Measurements from ENCODE around the gene GMDS.

GMDS gene

DNA sequence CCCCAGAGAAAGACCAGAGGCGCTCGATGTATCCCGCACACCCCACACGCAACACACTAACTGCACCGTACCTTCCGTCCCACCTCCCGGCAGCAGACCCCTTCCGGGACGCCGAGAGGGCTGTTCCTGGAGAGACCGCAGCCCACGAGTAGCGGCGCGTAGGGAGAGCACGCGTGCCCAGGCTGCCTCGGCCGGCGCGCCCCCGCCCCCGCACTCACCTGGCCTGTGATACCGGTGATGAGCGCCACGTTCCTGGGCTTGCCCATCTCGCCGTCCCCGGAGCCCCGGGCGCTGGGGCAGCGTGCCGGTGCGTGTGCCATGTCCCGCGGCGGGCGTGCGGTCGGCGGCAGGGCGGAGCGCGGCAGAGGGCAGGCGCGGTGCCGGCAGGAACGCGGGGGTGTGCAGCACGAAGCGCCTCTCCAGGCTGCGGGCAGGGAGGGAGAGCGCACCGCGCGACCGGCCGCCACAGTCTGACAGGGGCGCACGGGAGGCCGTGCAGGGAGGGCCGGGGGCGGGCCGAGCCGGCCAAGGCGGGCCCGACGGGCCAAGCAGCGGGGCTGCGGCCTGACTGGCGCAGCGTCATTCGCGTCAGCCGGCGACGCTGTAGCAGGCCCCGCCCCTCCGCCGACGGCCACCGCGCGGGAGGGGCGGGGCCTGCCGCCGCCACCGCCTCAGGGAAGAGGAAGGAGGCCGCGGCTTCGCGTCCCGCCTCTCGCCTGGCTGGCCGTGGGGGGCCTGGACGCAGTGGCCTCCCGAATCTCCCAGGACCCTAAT, at the start of gene GMDS:
TSS of gene GMDS (minus strand) at position 503 of the 774 bp plus-strand sequence.
- peak; percentile 91 for DNase-seq
- in situ Hi-C loops (cut with MboI; ENCODE audit: low pct_unique_long_range_greater_than_20kb, low sequenced_read_pairs), result no loop called here

DNA sequence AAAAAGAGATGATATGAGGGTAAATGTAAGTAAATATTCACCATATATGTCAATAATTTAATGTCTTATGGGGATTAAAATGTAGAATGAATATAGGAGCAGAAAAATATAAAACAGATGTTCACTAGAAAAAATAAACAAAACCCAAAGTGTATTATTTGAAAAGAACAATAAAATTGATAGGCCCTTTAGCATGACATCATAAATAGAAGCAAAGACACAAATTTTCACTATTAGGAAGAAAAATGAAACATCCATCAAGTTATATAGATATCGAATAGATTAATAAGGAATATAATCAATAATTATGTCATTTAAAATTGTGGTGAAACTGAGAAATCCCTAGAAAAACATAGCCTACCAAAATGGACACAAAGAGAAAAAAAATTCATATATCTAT, 40.1 kb upstream of the GMDS start:
- no peak for DNase-seq
- in situ Hi-C loops (cut with MboI; ENCODE audit: low pct_unique_long_range_greater_than_20kb, low sequenced_read_pairs), result no loop called here

DNA sequence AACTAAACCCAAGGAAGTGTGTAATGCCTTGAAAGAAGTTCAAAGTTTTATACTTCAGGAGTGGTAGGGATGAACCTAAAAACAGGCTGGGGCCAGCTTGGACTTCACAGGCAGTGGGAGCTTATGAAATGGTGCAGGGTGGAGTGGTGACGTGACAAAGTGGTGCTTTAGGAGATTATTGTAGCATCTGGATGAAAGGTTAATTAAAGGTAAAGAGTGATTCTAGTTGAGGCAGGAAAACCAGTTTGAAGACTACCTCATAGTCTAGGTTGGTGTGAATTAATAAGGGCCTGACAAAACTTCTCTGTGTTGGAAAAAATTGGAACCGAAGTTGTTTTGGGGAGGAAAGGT, 30.5 kb upstream of the GMDS start:
- in situ Hi-C loops (cut with MboI; ENCODE audit: low pct_unique_long_range_greater_than_20kb, low sequenced_read_pairs), result no loop called here
- no peak for DNase-seq

DNA sequence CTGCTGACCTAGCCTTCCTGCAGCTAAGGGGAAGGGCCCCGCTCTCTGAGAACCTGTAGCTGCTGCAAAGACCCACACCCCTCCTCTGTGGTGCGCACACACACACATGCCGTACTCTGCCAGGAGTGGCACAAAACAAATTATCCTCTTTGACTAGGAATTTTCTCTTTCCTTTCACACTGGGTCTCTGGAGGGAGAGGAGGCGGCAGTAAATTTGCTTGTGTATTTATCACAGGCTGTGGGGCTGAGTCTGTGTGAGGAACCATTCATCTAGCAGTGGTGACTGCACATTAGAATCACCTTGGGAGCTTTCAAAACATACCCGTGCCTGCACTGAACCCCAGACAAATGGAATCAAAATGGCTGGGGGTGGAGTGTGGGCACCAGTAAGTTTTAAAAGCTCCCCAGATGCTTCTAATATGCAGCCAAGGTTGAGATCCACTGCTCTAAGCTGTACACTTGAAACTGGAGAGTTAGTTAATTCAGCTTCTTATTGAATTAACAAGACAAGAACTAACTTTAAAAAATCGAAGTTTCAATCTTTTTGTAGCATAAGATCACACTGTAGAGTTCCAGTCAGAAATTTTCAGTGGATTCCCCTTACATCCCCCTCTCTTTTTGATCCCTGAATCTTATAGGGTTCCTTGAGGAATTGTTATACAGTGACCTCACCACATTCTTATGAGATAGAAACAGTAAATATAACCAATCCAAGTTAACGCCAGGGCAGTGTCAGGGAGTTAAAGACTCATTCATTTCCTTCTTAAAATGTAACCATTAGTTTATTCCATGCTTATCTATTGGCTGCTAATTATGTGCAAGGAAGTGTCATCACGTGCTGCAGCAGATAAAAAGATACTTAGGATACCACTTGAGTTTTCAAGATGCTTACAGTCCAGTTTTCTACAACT, 29.8 kb upstream of the GMDS start:
- DNase-seq, result no peak
- in situ Hi-C loops (cut with MboI; ENCODE audit: low pct_unique_long_range_greater_than_20kb, low sequenced_read_pairs), result no loop called here

DNA sequence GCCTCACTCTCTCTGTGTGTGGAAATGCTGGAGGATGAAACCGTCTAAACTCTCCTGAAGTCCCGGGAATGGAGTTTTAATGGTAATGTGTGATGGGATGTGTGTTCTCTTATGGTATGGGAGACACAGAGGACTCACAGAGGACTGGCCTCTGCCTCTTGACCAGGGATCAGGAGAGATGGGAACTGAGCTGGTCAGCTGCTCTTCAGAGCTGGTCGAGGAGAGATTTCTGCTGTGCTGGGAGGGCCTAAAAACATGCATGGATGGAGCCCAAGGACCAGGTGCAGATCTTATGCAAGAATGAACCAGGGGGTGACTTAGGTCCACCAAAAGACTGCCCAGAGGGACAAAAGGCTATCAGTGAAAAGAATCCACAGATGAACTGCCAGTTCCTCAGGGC, 27.3 kb upstream of the GMDS start:
- no peak for DNase-seq
- in situ Hi-C loops (cut with MboI; ENCODE audit: low pct_unique_long_range_greater_than_20kb, low sequenced_read_pairs), result no loop called here

DNA sequence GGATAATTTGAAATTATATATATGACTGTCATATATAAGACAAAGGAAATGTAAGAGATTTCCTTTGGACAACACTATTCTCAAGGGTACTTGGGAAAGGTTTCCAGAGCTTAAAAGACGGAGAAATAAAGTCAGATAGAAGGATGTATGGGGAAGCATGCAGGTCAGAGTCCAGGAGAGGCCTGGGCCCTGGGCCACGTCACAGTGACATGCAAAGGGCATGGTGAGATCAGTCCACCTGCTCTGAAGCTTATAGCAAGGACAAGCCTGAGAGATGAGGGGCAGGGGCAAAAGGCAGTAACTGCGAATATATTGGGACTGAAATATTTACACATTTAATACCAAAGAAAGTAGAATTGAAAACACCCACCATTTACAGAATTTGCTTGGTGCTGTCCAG, 24.6 kb upstream of the GMDS start:
- in situ Hi-C loops (cut with MboI; ENCODE audit: low pct_unique_long_range_greater_than_20kb, low sequenced_read_pairs), result no loop called here
- DNase-seq, result no peak

DNA sequence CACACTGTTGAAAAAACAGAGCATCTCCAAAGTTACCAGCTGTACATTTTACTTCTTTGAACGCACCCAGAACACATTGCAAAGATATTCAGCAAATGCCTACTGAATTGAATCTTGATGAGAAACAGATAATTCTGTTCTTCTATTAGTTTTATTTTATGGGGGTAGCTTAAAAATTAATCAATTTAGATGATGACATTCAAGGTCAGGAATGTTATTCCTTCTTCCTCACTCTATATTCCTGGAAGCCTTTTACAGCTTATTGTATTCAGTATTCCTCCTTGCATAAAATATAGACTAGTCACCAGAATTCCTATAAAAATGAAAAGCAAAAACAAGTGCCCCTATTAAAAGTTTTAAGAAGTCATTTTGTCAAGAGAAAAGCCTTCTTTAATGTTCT, 21.4 kb upstream of the GMDS start:
- DNase-seq, result no peak
- in situ Hi-C loops (cut with MboI; ENCODE audit: low pct_unique_long_range_greater_than_20kb, low sequenced_read_pairs), result no loop called here

DNA sequence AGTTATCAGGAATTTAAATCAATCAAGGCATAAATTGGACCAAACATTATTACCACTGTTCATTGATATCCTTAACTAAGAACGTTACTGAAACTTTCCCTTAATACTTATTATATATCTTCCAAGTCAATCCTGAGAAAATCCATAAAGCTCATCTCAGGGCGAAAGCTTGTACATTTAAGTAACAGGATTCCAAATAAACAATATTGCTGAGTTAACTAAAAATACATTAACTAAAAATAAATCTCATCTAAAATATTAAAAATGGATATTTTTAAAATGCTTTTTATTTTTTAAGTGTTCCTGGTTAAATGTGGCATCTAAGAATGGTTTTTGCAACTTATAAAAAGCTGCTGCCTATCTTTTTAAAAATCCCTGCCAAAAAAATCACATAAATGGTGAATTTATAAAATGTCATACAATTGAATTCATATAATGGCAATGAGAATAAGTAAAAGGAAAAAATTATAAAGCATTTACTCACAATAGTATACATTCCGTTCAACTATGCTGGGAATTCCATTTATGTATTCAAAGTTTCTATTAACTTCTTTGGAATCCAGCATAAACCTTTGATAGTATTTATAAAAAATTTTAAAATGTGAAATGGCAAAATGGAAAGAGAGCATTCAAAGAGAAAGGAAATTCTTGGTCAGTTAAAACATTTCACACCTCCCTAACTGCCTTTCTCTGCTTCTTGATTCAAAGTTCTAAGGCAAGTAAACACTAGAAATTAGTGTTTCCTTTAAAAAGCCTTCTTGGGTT, 20.8 kb upstream of the GMDS start:
- in situ Hi-C loops (cut with MboI; ENCODE audit: low pct_unique_long_range_greater_than_20kb, low sequenced_read_pairs), result no loop called here

DNA sequence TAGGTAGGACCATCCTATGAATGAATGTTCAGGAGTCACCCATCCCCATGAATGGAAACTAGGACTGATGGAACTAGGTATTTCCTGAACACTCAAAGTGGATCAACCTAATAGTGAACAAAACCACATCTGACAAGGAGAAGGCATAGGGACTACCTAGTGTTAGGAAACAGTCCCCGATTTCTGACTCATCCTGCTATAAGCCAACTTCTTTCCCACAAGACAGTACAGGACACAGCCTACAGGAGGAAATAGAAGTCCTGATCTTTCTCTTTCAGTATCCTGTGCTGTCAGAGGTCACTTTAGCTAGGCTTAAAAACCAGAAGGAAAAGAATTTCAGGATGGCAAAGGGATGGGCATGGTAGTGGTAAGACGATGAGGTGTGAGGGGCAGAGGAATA, 19.5 kb upstream of the GMDS start:
- in situ Hi-C loops (cut with MboI; ENCODE audit: low pct_unique_long_range_greater_than_20kb, low sequenced_read_pairs), result no loop called here
- DNase-seq, result no peak

More for the DNA sequence above, 20.8 kb upstream of the GMDS start:
- no peak for DNase-seq

DNA sequence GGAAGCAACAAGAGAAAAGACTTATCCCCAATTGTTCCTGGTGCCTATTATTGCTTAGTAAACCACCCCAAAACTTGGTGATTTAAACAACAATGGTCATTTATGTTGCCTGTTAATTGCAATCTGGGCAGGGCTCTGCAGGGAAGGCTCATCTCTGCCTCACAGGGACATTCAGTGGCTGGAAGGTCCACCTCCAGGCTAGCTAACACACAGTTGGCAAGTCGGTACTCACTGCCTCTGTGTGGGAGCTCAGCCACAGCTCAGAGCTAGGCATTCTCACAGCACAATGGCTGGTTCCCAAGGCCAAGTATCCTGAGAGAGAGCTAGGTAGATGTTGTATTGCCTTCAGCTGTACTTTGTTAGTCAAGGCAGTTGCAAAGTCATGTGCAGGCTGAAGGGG, 18.5 kb upstream of the GMDS start:
- in situ Hi-C loops (cut with MboI; ENCODE audit: low pct_unique_long_range_greater_than_20kb, low sequenced_read_pairs), result no loop called here
- no peak for DNase-seq

DNA sequence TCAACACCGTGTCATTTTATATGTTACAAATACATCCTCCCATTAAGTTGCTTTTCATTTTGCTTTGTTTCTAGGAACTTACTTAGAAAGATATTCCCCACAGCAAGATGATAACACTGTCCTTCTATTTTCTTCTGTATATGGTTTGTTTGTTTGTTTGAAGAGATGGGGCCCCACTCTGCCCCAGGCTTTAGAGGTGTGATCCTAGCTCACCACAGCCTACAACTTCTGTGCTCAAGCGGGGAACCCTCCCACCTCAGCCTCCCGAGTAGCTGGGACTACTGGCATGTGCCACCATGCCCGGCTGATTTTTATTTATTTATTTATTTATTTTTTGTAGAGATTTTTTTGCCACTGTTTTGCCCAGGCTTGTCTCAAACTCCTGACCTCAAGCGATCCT, 14.2 kb upstream of the GMDS start:
- in situ Hi-C loops (cut with MboI; ENCODE audit: low pct_unique_long_range_greater_than_20kb, low sequenced_read_pairs), result no loop called here
- DNase-seq, result no peak

DNA sequence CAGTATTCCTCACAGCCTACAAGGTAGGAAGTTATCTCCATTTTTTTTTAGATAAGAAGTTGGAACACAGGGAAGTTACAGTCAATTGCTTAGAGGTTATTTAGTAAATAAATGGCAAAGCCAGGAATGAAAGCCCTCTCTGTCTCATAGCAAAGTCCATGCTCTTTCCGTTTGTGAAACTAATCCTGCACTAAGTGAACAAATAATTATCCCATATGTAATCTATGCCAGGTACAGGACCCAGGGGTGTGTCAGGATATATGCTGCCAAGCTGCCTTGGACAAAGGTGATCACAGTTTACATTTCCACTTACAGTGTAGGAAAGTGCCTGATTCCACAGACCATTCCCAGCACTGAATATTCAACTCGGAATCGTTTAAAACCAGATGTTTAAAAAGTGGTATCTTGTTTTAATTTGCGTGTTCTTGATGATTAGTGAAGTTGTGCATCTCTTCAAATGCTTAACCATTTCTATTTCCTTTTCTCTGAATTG, 13.6 kb upstream of the GMDS start:
- in situ Hi-C loops (cut with MboI; ENCODE audit: low pct_unique_long_range_greater_than_20kb, low sequenced_read_pairs), result no loop called here
- DNase-seq, result no peak

DNA sequence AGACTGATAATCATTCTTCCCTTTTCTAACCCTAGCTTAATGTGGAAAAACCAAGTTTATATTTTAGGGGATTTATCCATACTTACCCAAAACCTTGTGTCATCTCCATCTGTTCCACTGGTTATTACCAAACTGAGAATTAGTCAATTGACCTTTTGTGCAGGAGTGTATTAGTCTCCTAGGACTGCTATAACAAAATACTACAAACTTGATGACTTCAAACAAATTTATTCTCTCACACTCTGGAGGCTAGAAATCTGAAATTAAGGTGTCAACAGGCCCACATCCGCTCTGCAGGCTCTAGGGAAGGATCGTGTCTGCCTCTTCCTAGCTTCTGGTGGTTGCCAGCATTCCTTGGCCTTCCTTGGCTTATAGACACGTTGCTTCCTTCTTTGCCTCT, 12.7 kb upstream of the GMDS start:
- no peak for DNase-seq

DNA sequence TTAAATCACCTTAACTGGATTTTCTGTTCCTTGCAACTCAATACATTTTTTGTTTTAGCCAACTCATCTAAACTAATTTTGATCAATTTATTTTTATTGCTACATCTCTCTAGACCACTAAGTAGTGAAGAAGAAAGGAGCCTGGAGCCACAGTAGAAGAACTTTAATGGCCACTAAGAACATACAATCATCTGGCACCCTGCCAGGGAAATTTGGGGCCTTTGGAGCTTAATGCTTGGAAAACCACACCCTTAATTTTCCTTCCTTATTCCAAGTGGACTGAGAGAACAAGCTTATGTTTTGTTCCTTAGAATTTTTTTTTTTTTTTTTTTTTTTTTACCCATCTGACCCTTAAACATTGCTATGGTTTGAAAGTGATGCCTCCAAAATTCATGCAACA, 12.0 kb upstream of the GMDS start:
- in situ Hi-C loops (cut with MboI; ENCODE audit: low pct_unique_long_range_greater_than_20kb, low sequenced_read_pairs), result no loop called here
- DNase-seq, result no peak

More for the DNA sequence above, 12.7 kb upstream of the GMDS start:
- in situ Hi-C loops (cut with MboI; ENCODE audit: low pct_unique_long_range_greater_than_20kb, low sequenced_read_pairs), result no loop called here

DNA sequence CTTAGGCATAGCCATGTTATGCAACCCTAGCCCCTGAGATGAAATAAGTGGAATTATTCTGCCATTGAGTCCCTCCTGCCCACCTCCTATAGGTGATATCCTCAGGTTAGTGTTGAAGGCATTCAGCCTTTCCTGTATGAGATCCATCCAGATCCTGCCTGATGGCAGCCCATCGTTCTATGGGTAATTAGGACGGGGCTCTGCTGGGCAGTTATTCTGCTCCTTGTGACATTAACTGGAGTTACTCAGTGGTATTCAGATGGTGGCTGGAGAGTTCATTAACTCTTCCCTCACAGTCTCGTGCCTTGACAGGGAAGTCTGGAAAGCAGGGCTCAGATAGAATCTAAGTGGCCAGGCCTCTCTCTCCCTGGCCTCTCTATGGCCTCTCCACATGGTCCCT, 9.3 kb upstream of the GMDS start:
- in situ Hi-C loops (cut with MboI; ENCODE audit: low pct_unique_long_range_greater_than_20kb, low sequenced_read_pairs), result no loop called here

DNA sequence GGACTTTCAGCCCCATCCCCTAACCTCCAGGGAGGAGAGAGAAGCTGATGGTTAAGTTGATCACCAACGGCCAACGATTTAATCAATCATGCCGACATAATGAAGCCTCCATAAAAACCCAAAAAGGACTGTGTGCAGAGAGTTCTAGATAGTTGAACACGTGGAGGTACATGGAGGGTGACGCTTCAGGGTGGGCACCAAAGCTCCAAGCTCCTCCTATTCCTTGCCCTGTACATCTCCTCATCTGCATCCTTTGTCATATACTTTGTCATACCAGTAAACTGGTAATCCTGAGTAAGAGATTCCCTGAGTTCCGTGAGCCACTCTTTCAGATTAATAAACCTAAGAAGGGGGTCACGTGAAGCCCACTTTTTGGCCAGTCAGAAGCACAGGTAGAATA, 3.7 kb upstream of the GMDS start:
- in situ Hi-C loops (cut with MboI; ENCODE audit: low pct_unique_long_range_greater_than_20kb, low sequenced_read_pairs), result no loop called here
- no peak for DNase-seq

More for the DNA sequence above, 9.3 kb upstream of the GMDS start:
- no peak for DNase-seq

DNA sequence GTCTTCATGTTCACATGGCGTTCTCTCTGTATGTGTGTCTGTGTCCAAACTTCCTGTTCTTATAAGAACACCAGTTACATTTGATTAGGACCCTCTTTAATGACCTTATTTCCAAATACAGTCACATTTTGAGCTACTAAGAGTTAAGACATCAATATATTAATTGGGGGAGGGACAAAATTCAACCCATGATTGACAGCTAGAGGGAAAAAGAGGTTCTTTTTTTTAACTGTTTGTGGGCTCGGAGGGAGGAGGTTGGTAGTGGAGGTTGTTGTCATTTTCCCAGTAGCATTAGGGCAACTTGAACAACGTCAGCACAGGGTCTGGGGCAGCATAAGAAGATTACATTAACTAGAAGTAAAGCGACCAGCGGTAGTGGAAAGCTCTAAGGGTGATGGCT, 2.3 kb upstream of the GMDS start:
- in situ Hi-C loops (cut with MboI; ENCODE audit: low pct_unique_long_range_greater_than_20kb, low sequenced_read_pairs), result no loop called here
- DNase-seq, result peak; percentile 6

DNA sequence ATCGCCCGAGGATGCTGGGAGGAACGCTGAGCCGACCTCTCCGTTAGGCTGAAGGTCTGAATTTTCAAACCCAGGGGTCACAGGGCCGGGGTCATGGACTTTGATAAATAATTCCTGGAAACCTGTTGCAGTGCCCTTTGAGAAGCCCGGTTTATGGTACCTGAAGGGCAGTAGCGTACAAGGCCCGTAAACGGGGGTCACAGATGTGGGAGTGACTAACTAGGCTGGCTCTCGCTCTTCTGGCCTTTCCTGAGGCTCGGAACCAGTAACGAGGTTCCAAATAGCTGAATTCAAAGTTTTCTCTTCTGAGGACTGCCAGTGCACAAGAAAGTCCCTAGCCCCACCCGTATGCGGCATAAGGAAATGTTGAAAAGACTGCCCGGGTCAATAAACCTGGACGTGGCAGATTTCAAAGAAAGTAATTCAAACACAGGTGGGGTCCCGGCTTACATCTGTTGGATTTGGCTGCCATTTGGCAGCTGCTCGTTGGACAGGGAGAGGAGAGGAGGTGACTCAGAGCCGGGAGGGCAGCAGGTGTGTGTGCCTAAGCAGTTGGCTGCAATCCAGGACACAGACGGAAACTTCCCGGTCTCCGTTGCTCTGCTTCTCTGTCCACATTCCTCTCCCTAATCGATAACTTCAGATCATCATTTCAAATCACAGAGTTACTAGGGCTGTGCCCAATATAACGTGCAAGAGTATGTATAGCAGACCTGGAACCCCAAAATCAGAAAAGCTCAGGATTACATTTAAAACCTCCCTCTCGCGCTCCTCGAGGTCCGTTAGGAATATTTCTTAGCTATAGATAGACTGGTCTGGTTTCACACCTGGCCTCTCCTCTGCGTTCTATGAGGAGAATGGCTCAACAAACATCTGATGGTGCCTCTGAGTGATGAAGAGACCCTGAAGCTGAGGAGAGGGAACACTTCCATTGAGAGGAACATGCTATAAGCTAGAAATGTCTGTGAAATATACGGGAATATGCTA, 765 bp upstream of the GMDS start:
- DNase-seq, result no peak
- in situ Hi-C loops (cut with MboI; ENCODE audit: low pct_unique_long_range_greater_than_20kb, low sequenced_read_pairs), result no loop called here
